HG02973 (cell line): Measurements from ENCODE around the gene PRKG1.
"Not testable (repeated sequence)": the region's sequence is repeated elsewhere in the genome, so short reads cannot be mapped to it uniquely, and the experiment has no call there.

Experiments
- ATAC-seq: cut with Tn5 transposase; IDR thresholded peaks from one replicate; pipeline ENCODE4 v1.9.1; 2021; ENCODE audit warnings: moderate library complexity; ENCODE audit not compliant: unreplicated experiment

The PRKG1 gene

GRCh38 chr10:51567271-51567670 lies 493.0 kb downstream of the PRKG1 start:
- no peak for ATAC-seq

- ATAC-seq, result no peak
These were observed 495.2 kb downstream of the PRKG1 start for GRCh38 chr10:51569467-51569866.

GRCh38 chr10:51574248-51575048 lies 500.2 kb downstream of the PRKG1 start:
- ATAC-seq, result no peak

GRCh38 chr10:51581196-51581595 lies 506.9 kb downstream of the PRKG1 start:
- not testable (repeated sequence) for ATAC-seq

GRCh38 chr10:51583976-51584375 lies 509.7 kb downstream of the PRKG1 start:
- ATAC-seq, result no peak

GRCh38 chr10:51585742-51586141 lies 511.5 kb downstream of the PRKG1 start:
- ATAC-seq, result no peak

GRCh38 chr10:51588984-51589383 lies 514.7 kb downstream of the PRKG1 start:
- ATAC-seq, result no peak

- ATAC-seq, result no peak
These were observed 516.5 kb downstream of the PRKG1 start for GRCh38 chr10:51590818-51591217.

- no peak for ATAC-seq
These were observed 522.4 kb downstream of the PRKG1 start for GRCh38 chr10:51596695-51597094.

GRCh38 chr10:51599647-51600046 lies 525.4 kb downstream of the PRKG1 start:
- ATAC-seq, result no peak

- no peak for ATAC-seq
These were observed 528.0 kb downstream of the PRKG1 start for GRCh38 chr10:51602326-51602725.

GRCh38 chr10:51604579-51604978 lies 530.3 kb downstream of the PRKG1 start:
- no peak for ATAC-seq

- no peak for ATAC-seq
These were observed 532.7 kb downstream of the PRKG1 start for GRCh38 chr10:51606825-51607462.

GRCh38 chr10:51607463-51607835 lies 533.2 kb downstream of the PRKG1 start:
- no peak for ATAC-seq

GRCh38 chr10:51608211-51608610 lies 533.9 kb downstream of the PRKG1 start:
- no peak for ATAC-seq

- ATAC-seq, result no peak
These were observed 541.5 kb downstream of the PRKG1 start for GRCh38 chr10:51615764-51616298.

- ATAC-seq, result no peak
These were observed 543.4 kb downstream of the PRKG1 start for GRCh38 chr10:51617576-51618235.

- no peak for ATAC-seq
These were observed 545.1 kb downstream of the PRKG1 start for GRCh38 chr10:51619365-51619764.

- peak; percentile 72 for ATAC-seq
These were observed 545.8 kb downstream of the PRKG1 start for GRCh38 chr10:51620131-51620530.

GRCh38 chr10:51624013-51624412 lies 549.7 kb downstream of the PRKG1 start:
- no peak for ATAC-seq

GRCh38 chr10:51629934-51630639 lies 555.8 kb downstream of the PRKG1 start:
- ATAC-seq, result no peak
